OCI-LY1 (cell line): ENCODE results near the gene FBXL19.

Experiments used
- H2AFZ ChIP-seq: fragments of 200-600 bp; sonication (generic), shearing (Covaris generic); 2 replicates; pipeline ENCODE4 v1.6.0; 2014; ENCODE audit warnings: antibody characterized with exemption, mild to moderate bottlenecking, low read length
- H3F3A ChIP-seq: fragments of 200-600 bp; sonication (generic), shearing (Covaris generic); 2 replicates; pipeline ENCODE4 v1.6.0; 2014; ENCODE audit warnings: mild to moderate bottlenecking, antibody characterized with exemption, low read length, moderate library complexity; ENCODE audit not compliant: insufficient read depth
- H3K27ac ChIP-seq: fragments of 200-600 bp; sonication (generic); 2 replicates; pipeline ENCODE4 v1.5.1; 2014; ENCODE audit warnings: low read length, mixed run types, mild to moderate bottlenecking, low read depth; ENCODE audit not compliant: poor library complexity, severe bottlenecking
- H3K27me3 ChIP-seq: fragments of 200-600 bp; sonication (generic); 2 replicates; pipeline ENCODE4 v1.6.0; 2014; ENCODE audit warnings: antibody characterized with exemption, mild to moderate bottlenecking, low read length, moderate library complexity; ENCODE audit not compliant: insufficient read depth
- H3K36me3 ChIP-seq: fragments of 200-600 bp; sonication (generic); 2 replicates; pipeline ENCODE4 v1.6.1; 2014; ENCODE audit warnings: mild to moderate bottlenecking, antibody characterized with exemption, low read length, moderate library complexity, mixed read lengths; ENCODE audit not compliant: insufficient read depth
- H3K4me1 ChIP-seq: fragments of 200-600 bp; sonication (generic); 2 replicates; pipeline ENCODE4 v1.5.1; 2014; ENCODE audit warnings: mild to moderate bottlenecking, low read length, moderate library complexity; ENCODE audit not compliant: insufficient read depth, severe bottlenecking
- H3K4me2 ChIP-seq: fragments of 200-600 bp; sonication (generic), shearing (Covaris generic); 2 replicates; pipeline ENCODE4 v1.6.1; 2014; ENCODE audit warnings: low read length
- H3K4me3 ChIP-seq: fragments of 200-600 bp; sonication (generic); 2 replicates; pipeline ENCODE4 v1.5.1; 2014; ENCODE audit warnings: low read length, low read depth, mild to moderate bottlenecking, mixed read lengths; ENCODE audit not compliant: poor library complexity, severe bottlenecking
- H3K79me2 ChIP-seq: fragments of 200-600 bp; shearing (Covaris generic); 2 replicates; pipeline ENCODE4 v1.6.1; 2016; ENCODE audit warnings: mixed run types, low read length, mixed read lengths; ENCODE audit not compliant: insufficient read depth
- H3K9ac ChIP-seq: fragments of 200-600 bp; sonication (generic), shearing (Covaris generic); 2 replicates; pipeline ENCODE4 v1.6.1; 2014; ENCODE audit warnings: mild to moderate bottlenecking, low read length, mixed read lengths
- H3K9me2 ChIP-seq: fragments of 200-600 bp; sonication (generic), shearing (Covaris generic); 2 replicates; pipeline ENCODE4 v1.6.1; 2014; ENCODE audit warnings: low read depth, mild to moderate bottlenecking, low read length, mixed read lengths
- H3K9me3 ChIP-seq: fragments of 200-600 bp; shearing (Covaris generic); 2 replicates; pipeline ENCODE4 v1.6.1; 2014; ENCODE audit warnings: low read length, mixed read lengths
- H4K20me1 ChIP-seq: fragments of 200-600 bp; sonication (generic), shearing (Covaris generic); 2 replicates; pipeline ENCODE4 v1.6.0; 2016; ENCODE audit warnings: mild to moderate bottlenecking, low read length; ENCODE audit not compliant: insufficient read depth
- EZH2 ChIP-seq: fragments of 200-600 bp; sonication (generic), shearing (Covaris generic); IDR thresholded peaks from 2 replicates; pipeline ENCODE4 v1.8.0; 2017; ENCODE audit warnings: borderline replicate concordance, mixed run types, mild to moderate bottlenecking, antibody characterized with exemption, low read length, moderate library complexity, mixed read lengths
- TF ChIP-seq, protein P1 (sequence below): fragments of 200-600 bp; sonication (generic), shearing (Covaris generic); IDR thresholded peaks from 2 replicates; pipeline ENCODE4 v1.5.1; 2017; ENCODE audit warnings: mild to moderate bottlenecking, antibody characterized with exemption, low read length, moderate library complexity, mixed read lengths

The FBXL19 gene

DNA sequence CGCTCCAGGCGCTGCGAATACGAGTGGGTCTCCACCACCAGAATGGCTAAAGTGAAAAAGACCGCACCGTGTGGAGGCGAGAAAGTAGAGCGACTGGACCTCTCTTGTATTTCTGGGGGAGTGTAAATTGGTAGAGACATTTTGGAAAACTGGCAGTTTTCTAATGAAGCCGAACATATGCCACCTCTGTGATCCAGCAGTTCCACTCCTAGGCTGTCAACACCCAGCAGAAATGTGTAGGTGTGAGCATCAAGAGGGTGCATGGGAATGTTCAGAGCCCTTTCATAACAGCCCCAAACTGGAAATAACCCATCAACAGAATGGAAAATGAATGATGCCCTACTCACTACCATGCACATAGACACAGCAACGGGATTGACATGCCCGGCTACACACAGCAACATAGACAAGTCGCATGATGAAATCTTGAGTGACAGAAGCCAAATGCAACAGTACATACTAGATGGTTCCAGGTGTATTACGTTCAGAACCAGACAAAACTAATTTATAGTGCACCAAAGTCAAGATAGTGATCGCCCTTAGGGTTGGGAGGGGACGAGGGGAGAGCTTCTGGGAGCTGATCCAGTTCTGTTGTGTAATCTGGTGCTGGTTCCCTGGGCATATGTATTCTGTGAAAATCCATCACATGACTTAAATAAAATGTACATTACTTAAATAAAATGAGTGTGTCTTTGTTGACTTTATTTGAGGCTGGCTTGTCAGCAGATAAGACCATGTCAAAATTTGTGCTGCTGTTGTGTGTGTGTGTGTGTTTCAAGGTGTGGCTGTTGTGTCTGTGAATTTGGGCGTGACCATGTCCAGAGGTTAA, 28.6 kb upstream of the FBXL19 start:
- peak overlapping the region; percentile 70 for H3K9ac ChIP-seq
- no peaks in the 10 kb centered on the region for H3K9me3 ChIP-seq
- H3K4me3 ChIP-seq, result peak overlapping the region; percentile 62
- H3K79me2 ChIP-seq, result no peaks in the 10 kb centered on the region
- no peaks in the 10 kb centered on the region for H3K9me2 ChIP-seq
- H3K4me2 ChIP-seq, result peak overlapping the region; percentile 75
- H3K27me3 ChIP-seq, result no peaks in the 10 kb centered on the region
- TF ChIP-seq, protein P1, sequence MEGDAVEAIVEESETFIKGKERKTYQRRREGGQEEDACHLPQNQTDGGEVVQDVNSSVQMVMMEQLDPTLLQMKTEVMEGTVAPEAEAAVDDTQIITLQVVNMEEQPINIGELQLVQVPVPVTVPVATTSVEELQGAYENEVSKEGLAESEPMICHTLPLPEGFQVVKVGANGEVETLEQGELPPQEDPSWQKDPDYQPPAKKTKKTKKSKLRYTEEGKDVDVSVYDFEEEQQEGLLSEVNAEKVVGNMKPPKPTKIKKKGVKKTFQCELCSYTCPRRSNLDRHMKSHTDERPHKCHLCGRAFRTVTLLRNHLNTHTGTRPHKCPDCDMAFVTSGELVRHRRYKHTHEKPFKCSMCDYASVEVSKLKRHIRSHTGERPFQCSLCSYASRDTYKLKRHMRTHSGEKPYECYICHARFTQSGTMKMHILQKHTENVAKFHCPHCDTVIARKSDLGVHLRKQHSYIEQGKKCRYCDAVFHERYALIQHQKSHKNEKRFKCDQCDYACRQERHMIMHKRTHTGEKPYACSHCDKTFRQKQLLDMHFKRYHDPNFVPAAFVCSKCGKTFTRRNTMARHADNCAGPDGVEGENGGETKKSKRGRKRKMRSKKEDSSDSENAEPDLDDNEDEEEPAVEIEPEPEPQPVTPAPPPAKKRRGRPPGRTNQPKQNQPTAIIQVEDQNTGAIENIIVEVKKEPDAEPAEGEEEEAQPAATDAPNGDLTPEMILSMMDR, result no peak
- no peak for TF ChIP-seq EZH2
- no peaks in the 10 kb centered on the region for H4K20me1 ChIP-seq
- no peak overlapping the region; the same call in 1 of the 2 replicates for H2AFZ ChIP-seq
- H3K4me1 ChIP-seq, result peaks cover 48% of the 10 kb centered on the region
- H3F3A ChIP-seq, result 0 out of 2 replicates have a peak, but pooled peaks cover 8% of the 10 kb centered on the region
- H3K27ac ChIP-seq, result peak overlapping the region; percentile 87
- H3K36me3 ChIP-seq, result peaks cover 4% of the 10 kb centered on the region; the same call in 1 of the 2 replicates

GRCh38 chr16:30895627-30896260, 27.6 kb upstream of the FBXL19 start:
- Histone ChIP-seq H3K9me3 (no peaks in the 10 kb centered on the region), H3K4me3 (peak overlapping the region; percentile 62), H3K9me2 (no peaks in the 10 kb centered on the region), H3K4me2 (peak overlapping the region; percentile 75), H3F3A (0 out of 2 replicates have a peak, but pooled peaks cover 8% of the 10 kb centered on the region), H3K27me3 (no peaks in the 10 kb centered on the region), H3K79me2 (no peaks in the 10 kb centered on the region), H3K27ac (peak overlapping the region; percentile 87), H3K36me3 (peaks cover 4% of the 10 kb centered on the region; the same call in 1 of the 2 replicates), H3K9ac (peak overlapping the region; percentile 70), H2AFZ (no peak overlapping the region), H4K20me1 (no peaks in the 10 kb centered on the region), H3K4me1 (peaks cover 48% of the 10 kb centered on the region)
- TF ChIP-seq, protein P1, result no peak
- no peak for TF ChIP-seq EZH2

DNA sequence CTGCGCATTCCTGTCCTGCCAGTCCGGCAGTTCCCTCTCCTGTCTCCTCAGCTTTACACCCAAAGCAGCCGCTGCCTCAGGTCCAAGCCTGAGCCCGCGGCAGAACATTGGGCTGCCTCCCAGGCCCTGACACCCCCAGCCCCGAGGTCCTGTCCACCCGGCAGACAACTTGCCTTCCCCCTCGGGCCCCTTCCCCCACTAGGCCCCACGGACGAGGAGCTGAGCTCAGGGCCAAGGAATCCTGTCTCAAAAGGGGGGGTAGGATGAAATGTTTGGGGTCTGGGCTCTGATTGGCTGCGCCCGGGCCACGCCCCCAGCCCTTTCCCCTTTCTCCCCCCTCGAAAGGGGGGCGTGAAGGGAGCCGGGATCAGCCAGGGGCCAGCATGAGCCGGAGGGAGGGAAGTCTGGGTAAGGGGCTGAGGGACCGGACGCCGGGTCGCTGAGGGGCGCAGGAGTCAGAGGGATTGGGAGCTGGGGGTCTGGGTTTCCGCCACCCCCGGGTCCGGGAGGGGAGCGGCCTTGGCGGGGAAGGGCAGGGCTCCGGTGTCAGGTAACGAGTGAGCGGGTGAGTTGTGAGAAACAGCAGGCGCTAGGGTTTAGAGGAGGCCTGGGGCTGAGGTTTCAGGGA, 27.0 kb upstream of the FBXL19 start, which contains the start of gene CTF1:
TSS of gene CTF1 (plus strand) at position 354 of the 628 bp plus-strand sequence. CDS start at position 384, 30 bp downstream.
- Histone ChIP-seq H3K27ac (peak within 1 kb of the TSS; percentile 87), H3F3A (0 out of 2 replicates have a peak, but pooled peaks cover 8% of the 10 kb centered on the region), H3K79me2 (no peaks in the 10 kb centered on the region), H3K36me3 (peaks cover 4% of the 10 kb centered on the region; the same call in 1 of the 2 replicates), H3K9me2 (no peaks in the 10 kb centered on the region), H3K4me1 (peaks cover 50% of the 10 kb centered on the region), H3K4me2 (peak within 1 kb of the TSS; percentile 75), H3K9me3 (no peaks in the 10 kb centered on the region), H3K27me3 (no peaks in the 10 kb centered on the region), H3K4me3 (peak within 1 kb of the TSS; percentile 62), H2AFZ (no peak within 1 kb of the TSS), H4K20me1 (no peaks in the 10 kb centered on the region), H3K9ac (peak within 1 kb of the TSS; percentile 70)
- no peak for TF ChIP-seq EZH2
- TF ChIP-seq, protein P1, result no peak
